Measurements from ENCODE around the gene GJB3. TPM values are rescaled to one million over a fixed set of nuclear protein-coding genes. Genes with fewer than 3 reads are reported as not detected.

The GJB3 gene
- total and polyA plus RNA-seq, 10 of the 15 experiments (the other 5 are each of a cell fraction or from before 2014, with no cell fraction given): not detected

- Histone ChIP-seq H2AFZ (ENCODE audit: control insufficient read depth, low read depth, low read length) (no peak overlapping the region), H3K4me3 (no peak overlapping the region), H3K27me3 (replicated peaks in 1 of 2; ENCODE audit: control insufficient read depth in 2 of 2, insufficient read depth in 2 of 2, low read length in 1 of 2) (no peaks in the 10 kb centered on the region), H3K27ac (ENCODE audit: control insufficient read depth, insufficient read depth) (no peak overlapping the region), H3K4me2 (ENCODE audit: control insufficient read depth, insufficient read depth) (no peak overlapping the region), H3K36me3 (ENCODE audit: control insufficient read depth in 2 of 2, insufficient read depth in 2 of 2, low read length in 1 of 2) (no peaks in the 10 kb centered on the region), H3K4me1 (ENCODE audit: control insufficient read depth, insufficient read depth, low read length) (peaks cover 3% of the 10 kb centered on the region; the same call in 1 of the 2 replicates), H4K20me1 (ENCODE audit: control insufficient read depth, insufficient read depth) (no peaks in the 10 kb centered on the region), H3K9me3 (replicated peaks; ENCODE audit: control insufficient read depth, insufficient read depth, low read length) (no peaks in the 10 kb centered on the region; the same call in 2 of the 3 replicates), H3K9ac (ENCODE audit: control insufficient read depth, insufficient read depth, low read length) (no peak overlapping the region), H3K79me2 (ENCODE audit: control insufficient read depth, insufficient read depth, low read length) (no peaks in the 10 kb centered on the region)
- in situ Hi-C loops (cut with MboI): no loop called here
- FAIRE-seq: no peak
- TF ChIP-seq NR2F1 (conservative IDR thresholded peaks at IDR 0.05): no peak
- TF ChIP-seq BRCA1 (IDR thresholded peaks at IDR 0.05; ENCODE audit: low read depth, low read length): no peak
- no peak for TF ChIP-seq MEF2A (IDR thresholded peaks at IDR 0.05; ENCODE audit: insufficient read depth, low read depth, low read length)
- no peak for TF ChIP-seq HDAC6 (IDR thresholded peaks at IDR 0.05; ENCODE audit: unreplicated experiment)
- no peak for TF ChIP-seq NRF1 (conservative IDR thresholded peaks at IDR 0.05; ENCODE audit: low read depth, low read length)
- no peak for TF ChIP-seq YBX1 (IDR thresholded peaks at IDR 0.05)
- TF ChIP-seq SREBF2 (IDR thresholded peaks at IDR 0.05; ENCODE audit: low read length): no peak
- TF ChIP-seq, protein P1, sequence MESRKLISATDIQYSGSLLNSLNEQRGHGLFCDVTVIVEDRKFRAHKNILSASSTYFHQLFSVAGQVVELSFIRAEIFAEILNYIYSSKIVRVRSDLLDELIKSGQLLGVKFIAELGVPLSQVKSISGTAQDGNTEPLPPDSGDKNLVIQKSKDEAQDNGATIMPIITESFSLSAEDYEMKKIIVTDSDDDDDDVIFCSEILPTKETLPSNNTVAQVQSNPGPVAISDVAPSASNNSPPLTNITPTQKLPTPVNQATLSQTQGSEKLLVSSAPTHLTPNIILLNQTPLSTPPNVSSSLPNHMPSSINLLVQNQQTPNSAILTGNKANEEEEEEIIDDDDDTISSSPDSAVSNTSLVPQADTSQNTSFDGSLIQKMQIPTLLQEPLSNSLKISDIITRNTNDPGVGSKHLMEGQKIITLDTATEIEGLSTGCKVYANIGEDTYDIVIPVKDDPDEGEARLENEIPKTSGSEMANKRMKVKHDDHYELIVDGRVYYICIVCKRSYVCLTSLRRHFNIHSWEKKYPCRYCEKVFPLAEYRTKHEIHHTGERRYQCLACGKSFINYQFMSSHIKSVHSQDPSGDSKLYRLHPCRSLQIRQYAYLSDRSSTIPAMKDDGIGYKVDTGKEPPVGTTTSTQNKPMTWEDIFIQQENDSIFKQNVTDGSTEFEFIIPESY (IDR thresholded peaks at IDR 0.05): no peak
- no peak for TF ChIP-seq NFYB (IDR thresholded peaks at IDR 0.05; ENCODE audit: insufficient read depth, low read depth, low read length)
- TF ChIP-seq CHD1 (IDR thresholded peaks at IDR 0.05; ENCODE audit: low read depth, low read length): no peak
- SMC1A ChIA-PET (ENCODE audit: uncharacterized antibody, unreplicated experiment): no interaction called here
- POLR2A ChIA-PET: no interaction called here
- ATAC-seq: no peak
- WGBS (ENCODE audit: insufficient coverage, insufficient replicate concordance, low lambda C conversion rate, missing lambda C conversion rate): 59% methylated on average over 6 of the region's 6 CpGs
- BruUV-seq (replicated peaks): no TSS peak
- RAD21 ChIA-PET (ENCODE audit: unreplicated experiment): no interaction called here
- DNase-seq (ENCODE audit: low read depth, low spot score): no peak
- intact Hi-C loops (cut with micrococcal nuclease; ENCODE audit: unreplicated experiment): no loop called here
- CTCF ChIA-PET: interaction anchor here (3.8 kb wide), 1 partner anchor 62 kb away, joined by 30 read pairs; no protein-coding TSS in a partner anchor
These were observed 10.0 kb downstream of the GJB3 start for GRCh38 chr1:34790985-34791384.
